DMS53 treated with DMSO at 0.1 percent for 48 hours (cell line): Measurements from ENCODE around the gene FAM163A.
"Not testable (repeated sequence)": the region's sequence is repeated elsewhere in the genome, so short reads cannot be mapped to it uniquely, and the experiment has no call there.

Experiments
- DNase-seq: peaks from one replicate; lab custom pipeline; 2025; ENCODE audit not compliant: unreplicated experiment; lab: John Stamatoyannopoulos, UW

Gene FAM163A

DNA sequence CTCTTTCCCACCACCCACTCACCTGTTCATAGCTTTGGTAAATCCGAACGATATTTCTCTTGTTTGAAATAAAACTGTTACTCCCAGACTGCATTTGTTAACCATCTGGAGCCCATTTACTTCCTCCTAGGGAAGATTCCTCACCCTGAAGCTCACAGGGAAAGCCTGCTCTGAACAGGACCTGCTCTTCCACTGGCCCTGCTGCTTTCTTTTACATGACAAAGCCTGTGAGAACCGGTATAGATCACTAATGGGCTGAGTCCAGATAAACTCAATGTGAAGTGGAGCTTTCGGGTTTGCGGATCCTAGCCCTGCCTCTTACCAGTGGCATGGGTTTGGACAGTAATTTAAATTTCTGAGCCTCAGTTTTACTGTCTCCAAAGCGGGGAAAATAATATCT, 45.2 kb downstream of the FAM163A start:
- no peak for DNase-seq

GRCh38 chr1:179793281-179793680, 50.2 kb downstream of the FAM163A start:
- no peak for DNase-seq

DNA sequence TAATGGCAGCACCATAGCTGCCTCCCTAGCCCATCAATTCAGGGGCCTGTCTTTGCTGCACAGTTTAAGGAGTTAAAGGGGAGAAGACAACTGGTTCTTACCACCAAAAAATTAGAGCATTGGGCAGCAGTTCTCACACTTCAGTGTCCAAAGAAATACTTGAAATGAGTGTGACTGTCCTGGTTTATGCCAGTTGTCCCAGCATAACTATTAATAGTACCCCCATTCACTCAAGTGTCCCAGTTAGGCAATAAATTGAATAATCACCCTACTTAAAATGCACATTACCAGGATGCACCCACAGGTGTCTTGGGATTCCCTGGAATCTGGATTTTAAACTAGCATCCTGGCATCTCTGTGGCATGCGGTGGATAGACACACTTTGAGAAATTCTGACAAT, 51.1 kb downstream of the FAM163A start:
- DNase-seq, result no peak

DNA sequence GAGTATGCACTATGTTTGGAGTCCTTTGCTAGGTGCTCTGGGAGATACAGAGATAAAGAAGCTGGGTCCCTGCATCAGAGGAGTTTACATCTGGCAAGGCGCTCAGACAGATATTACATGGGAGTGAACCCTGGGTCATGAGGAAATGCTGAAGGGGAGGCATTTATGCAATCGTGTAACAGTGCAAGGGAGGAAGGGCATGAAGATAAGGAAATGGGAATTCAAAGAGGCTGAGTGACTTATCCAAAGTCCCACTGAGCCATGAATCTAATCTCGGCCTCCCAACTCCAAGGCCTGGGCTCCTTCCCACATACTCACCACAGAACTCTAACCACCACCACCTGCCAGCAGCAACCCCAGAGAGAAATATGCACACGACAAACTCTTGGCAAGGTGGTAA, 51.6 kb downstream of the FAM163A start:
- no peak for DNase-seq

GRCh38 chr1:179798213-179798863, 55.2 kb downstream of the FAM163A start:
- DNase-seq, result no peak

GRCh38 chr1:179798864-179799516, 55.9 kb downstream of the FAM163A start:
- no peak for DNase-seq

- no peak for DNase-seq
These were observed 57.4 kb downstream of the FAM163A start for GRCh38 chr1:179800481-179800880.

DNA sequence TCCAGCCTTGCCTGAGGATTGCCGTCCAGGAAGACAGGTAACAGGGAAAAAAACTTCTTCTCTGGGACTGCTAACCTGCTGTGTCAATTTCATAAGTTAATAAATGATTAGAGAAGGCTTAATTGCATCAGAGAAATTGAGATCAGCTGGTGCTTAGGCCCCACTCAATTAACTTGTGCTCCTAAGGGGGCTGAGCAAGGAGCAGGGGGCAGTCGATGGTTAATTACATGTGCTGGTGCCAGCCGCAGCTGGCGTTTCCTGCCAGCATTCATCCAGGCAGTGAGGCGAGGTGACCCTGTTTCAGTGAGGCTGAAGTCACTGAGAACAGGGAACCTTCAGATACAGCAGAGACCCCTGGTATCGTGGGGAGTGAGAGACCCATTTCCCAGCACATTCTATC, 60.0 kb downstream of the FAM163A start:
- DNase-seq, result no peak

GRCh38 chr1:179803918-179804317, 60.8 kb downstream of the FAM163A start:
- no peak for DNase-seq

DNA sequence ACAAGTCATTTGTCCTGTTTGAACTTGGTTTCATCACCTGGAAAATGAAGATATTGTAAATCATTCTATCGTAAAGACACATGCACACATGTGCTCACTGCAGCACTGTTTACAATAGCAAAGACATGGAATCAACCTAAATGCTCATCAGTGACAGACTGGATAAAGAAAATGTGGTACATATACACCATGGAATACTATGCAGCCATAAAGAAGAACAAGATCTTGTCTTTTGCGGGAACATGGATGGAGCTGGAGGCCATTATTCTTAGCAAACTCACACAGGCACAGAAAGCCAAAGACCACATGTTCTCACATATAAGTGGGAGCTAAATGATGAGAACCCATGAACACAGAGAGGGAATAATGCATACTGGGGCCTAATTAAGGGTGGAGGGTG, 61.3 kb downstream of the FAM163A start:
- not testable (repeated sequence) for DNase-seq

DNA sequence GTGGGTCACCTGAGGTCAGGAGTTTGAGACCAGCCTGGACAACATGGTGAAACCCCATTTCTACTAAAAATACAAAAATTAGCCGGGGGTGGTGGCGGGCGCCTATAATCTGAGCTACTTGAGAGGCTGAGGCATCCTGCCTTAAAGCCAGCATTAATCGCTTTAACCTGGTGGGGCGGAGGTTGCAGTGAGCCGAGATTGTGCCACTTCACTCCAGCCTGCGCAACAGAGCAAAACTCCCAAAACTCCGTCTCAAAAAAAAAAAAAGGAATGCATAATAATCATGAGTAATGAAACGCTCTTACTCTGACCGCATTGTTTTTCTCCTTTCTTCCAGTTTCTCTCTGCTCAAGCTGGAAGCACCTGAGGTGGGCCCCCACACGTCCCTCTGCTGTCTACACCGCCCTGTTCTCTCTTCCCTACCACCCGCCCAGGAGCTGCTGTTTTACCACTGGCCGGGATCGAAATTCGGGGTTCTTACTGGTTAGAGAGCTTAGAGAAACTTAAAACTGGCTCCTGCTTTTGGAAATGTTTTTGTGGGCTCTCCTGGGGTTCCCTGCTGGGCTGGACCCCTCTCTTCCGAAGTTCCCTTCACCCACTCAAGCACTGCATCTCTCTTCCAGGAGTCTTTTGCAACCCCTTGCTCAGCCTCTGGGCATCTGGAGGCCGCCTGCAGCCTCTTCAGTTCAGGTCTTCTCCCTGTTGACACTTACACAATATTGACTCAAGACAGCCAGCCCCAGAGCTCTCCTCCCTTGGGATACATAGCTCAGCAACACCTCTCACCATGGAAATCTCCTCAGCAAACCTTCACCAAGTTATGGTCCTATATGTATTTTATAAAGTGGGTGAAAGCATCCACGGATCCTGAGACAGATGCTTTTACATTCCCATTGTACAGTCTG, 62.5 kb downstream of the FAM163A start:
- DNase-seq, result no peak

DNA sequence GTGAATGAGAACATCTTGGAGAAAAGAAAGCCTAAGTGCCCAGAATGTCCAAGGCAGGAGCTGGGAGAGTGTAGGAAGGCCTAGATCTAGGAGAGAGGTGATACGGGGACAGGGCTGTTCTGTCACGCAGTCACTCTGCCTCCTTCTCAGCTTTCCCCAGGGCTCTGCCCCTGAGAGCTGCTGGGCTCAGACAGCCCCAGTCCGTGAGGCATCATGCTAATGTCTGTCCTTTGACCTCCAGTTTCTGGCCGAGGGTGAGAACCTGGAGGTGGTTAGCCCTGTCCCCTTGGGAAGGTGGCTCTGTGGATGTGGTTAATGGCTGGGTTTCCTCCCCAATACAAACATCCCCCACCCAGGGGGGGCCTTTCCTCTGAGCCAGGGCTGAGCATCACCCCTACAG, 63.2 kb downstream of the FAM163A start:
- no peak for DNase-seq

DNA sequence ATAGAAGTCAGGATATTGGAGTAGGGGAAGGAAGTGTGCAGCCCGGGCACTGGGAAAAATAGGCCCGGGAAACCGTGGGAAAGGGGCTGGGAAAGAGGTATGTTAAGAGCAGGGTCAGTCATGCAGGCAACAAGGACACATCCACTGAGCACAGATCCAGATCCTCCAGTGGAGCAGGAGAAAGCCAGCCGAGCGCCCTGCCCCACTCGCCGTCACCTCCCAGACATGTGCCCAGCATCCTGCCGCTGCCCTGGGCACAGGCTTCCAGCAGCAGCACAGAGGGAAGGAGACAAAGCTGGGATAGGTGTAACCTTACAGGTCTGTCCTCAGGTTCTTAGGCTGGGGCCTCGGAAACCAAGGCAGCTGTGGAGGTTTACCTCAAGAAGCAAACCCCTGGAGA, 64.2 kb downstream of the FAM163A start:
- no peak for DNase-seq

DNA sequence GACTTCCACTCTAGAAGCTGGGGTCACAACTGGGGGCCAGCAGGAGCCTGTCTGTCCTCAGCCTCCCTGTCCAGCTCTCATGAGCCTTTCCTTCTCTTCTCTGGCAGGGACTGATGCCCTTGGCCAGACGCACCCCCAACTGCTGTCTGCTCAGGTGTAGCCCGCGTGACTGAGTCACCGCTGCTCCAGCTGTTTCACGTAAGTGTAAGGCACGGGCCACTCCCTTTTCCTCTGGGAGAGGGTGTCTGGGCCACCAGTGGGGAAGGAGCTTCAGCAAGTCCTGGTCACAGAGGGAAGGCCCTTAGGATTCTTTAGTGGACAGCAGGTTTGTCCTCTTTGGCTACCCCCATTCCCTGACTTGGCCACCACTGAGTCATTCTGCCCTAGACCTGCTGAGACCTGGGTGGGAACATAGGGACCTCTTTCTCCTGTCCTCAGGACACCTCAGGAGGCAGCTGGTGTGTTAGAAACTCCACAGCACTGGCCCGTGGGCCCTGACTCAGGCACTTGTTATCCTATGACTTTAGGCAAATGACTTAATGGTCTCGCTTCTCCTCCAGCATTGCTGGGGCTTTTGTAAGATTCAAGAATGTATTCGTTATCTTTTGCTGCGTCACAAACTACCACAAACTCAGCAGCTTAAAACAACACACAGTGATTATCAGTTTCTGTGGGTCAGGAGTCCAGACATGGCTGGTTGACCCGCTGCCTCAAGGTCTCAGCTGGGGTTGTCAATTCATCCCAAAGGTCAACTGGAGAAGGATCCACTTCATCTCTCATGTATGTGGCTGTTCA, 64.8 kb downstream of the FAM163A start:
- DNase-seq, result no peak

DNA sequence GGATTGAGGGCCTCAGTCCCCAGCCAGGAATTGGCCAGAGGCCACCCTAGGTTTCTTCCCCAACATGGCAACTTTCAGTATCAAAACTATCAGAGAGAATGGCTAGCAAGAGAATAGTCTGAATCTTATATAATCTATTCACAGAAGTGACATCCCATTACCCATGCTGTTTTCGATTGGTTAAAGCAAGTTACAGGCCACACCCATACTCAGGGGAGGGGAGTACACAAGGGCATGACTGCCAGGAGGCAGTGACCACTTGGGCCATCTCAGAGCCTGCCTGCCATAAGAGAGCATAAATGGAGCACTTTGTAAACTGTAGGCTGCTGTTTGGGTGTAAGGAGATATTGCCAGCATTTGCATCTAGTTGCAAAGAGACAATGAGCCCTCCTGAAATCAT, 65.4 kb downstream of the FAM163A start:
- no peak for DNase-seq

- DNase-seq, result peak; percentile 62
These were observed 66.6 kb downstream of the FAM163A start for GRCh38 chr1:179809506-179810366.

GRCh38 chr1:179810367-179810715, 67.2 kb downstream of the FAM163A start:
- no peak for DNase-seq

DNA sequence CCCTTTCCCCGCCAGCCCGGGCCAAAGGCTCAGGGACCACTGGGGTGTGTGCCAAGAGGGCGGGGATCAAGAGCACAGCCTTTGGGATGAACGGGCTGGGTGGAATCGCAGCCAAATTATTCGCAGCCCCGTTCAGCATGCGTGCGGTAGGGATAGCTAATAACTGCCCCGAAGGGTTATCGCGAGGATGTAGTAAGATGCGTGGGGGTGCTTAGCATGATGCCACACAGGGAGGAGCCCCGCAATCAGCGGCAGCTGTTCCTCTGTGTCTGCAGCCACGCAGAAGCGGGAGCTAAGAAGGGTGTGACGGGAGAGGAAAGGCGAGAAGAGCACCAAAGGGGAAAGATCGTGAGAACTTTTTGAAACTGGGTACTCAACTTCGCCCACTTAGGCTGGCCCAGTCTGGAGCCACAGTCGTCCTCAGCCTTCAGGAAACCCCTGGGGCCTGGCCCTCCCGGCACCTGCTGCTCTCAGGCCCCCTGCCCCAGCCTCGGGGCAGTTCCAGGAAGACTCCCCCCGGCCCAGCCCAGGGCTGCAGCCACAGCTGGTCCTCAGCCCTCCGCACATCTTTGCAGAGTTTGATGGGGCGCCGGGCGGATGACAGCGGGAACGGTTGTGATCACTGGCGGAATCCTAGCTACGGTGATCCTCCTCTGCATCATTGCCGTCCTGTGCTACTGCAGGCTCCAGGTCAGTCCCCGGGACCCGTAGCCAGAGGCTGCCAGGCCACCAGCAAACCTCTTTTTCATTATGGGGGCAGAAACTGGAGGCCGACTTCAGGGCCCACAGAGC, 69.6 kb downstream of the FAM163A start:
- no peak for DNase-seq
